Caco-2 (cell line): Measurements from ENCODE around the gene VKORC1. TPM values are rescaled to one million over a fixed set of nuclear protein-coding genes. Genes with fewer than 3 reads are reported as not detected.

Source experiments
- BruUV-seq: library from RNA; stranded (reverse); fragments of 400-500 nt; replicated peaks from 2 replicates; lab custom pipeline; 2021; lab: Mats Ljungman, UMichigan
- CTCF ChIA-PET: fragments of 300-600 bp; sonication (Branson Sonifier 250); formaldehyde crosslinking; loops from one replicate; lab custom pipeline; 2022; ENCODE audit warnings: antibody characterized with exemption; lab: Charles Lee
- POLR2A ChIA-PET: fragments of 300-600 bp; sonication (Branson Sonifier 250); formaldehyde crosslinking; loops from one replicate; lab custom pipeline; 2022; ENCODE audit warnings: antibody characterized with exemption; lab: Charles Lee
- DNase-seq, 2 experiments: peaks; one replicate each; pipeline versions ENCODE4 v3.0.0 to v3.0.0-alpha.2; 2020 to 2022
- H3K27me3 ChIP-seq: replicated peaks from 2 replicates; pipeline ENCODE4 v1.6.0; 2011; ENCODE audit warnings: low read length; ENCODE audit not compliant: control insufficient read depth, insufficient read depth
- H3K36me3 ChIP-seq: 2 replicates; pipeline ENCODE4 v1.5.1; 2011; ENCODE audit warnings: low read length; ENCODE audit not compliant: control insufficient read depth, insufficient read depth
- H3K4me1 ChIP-seq: fragments of 250-450 bp; sonication (Bioruptor Pico); 2 replicates; pipeline ENCODE4 v1.5.1; 2020; ENCODE audit warnings: mild to moderate bottlenecking
- H3K4me3 ChIP-seq: 2 replicates; pipeline ENCODE4 v1.5.1; 2011; ENCODE audit warnings: low read depth, mild to moderate bottlenecking, control low read depth, low read length
- H3K9me3 ChIP-seq: fragments of 250-450 bp; sonication (Bioruptor Pico); 2 replicates; pipeline ENCODE4 v1.5.1; 2020; ENCODE audit warnings: mild to moderate bottlenecking, moderate library complexity
- H3K27ac Mint-ChIP-seq: one replicate; pipeline ENCODE4 v1.8.0; 2022; ENCODE audit warnings: mixed read lengths; ENCODE audit not compliant: unreplicated experiment
- H3K27me3 Mint-ChIP-seq: one replicate; pipeline ENCODE4 v1.8.0; 2022; ENCODE audit warnings: mixed read lengths; ENCODE audit not compliant: insufficient read depth, unreplicated experiment
- H3K36me3 Mint-ChIP-seq: one replicate; pipeline ENCODE4 v1.8.0; 2022; ENCODE audit warnings: mild to moderate bottlenecking, mixed read lengths; ENCODE audit not compliant: insufficient read depth, unreplicated experiment
- H3K4me1 Mint-ChIP-seq: one replicate; pipeline ENCODE4 v1.8.0; 2022; ENCODE audit warnings: low read depth, mixed read lengths; ENCODE audit not compliant: unreplicated experiment
- H3K4me3 Mint-ChIP-seq: one replicate; pipeline ENCODE4 v1.8.0; 2022; ENCODE audit warnings: mild to moderate bottlenecking, moderate library complexity, mixed read lengths; ENCODE audit not compliant: unreplicated experiment
- H3K9me3 Mint-ChIP-seq: one replicate; pipeline ENCODE4 v1.8.0; 2022; ENCODE audit warnings: mixed read lengths; ENCODE audit not compliant: unreplicated experiment
- intact Hi-C: fragments of 100-400 bp; cut with micrococcal nuclease; formaldehyde crosslinking; loops from one replicate; pipeline ENCODE4 v1.10.0; 2022; ENCODE audit not compliant: unreplicated experiment
- total RNA-seq: library from RNA; stranded (reverse); gene quantifications from 2 replicates; pipeline ENCODE4 v1.2.3, GENCODE V29; 2022
- TF ChIP-seq, protein P1 (sequence below), 2 experiments: fragments of 200-600 bp in 1 of 2; IDR thresholded peaks; 1 replicate in 1 of 2; 2 replicates in 1 of 2; pipeline versions ENCODE4 v1.5.1 to v1.8.0; 2011 to 2022; ENCODE audit warnings: antibody characterized with exemption in 1 of 2, control low read depth in 1 of 2, inconsistent platforms in 1 of 2, low read depth in 1 of 2, low read length in 1 of 2, mild to moderate bottlenecking in 1 of 2, moderate library complexity in 1 of 2; ENCODE audit not compliant: insufficient read depth in 1 of 2, severe bottlenecking in 1 of 2, unreplicated experiment in 1 of 2

VKORC1 gene
- total RNA-seq, 1 experiment from 2014 or later, result 61.3 TPM

- Mint-ChIP-seq H3K36me3 (peaks cover 60% of the 10 kb centered on the region), H3K27me3 (no peaks in the 10 kb centered on the region), H3K9me3 (no peaks in the 10 kb centered on the region), H3K4me3 (no peak overlapping the region), H3K27ac (no peak overlapping the region), H3K4me1 (peaks cover 10% of the 10 kb centered on the region)
- TF ChIP-seq, protein P1, sequence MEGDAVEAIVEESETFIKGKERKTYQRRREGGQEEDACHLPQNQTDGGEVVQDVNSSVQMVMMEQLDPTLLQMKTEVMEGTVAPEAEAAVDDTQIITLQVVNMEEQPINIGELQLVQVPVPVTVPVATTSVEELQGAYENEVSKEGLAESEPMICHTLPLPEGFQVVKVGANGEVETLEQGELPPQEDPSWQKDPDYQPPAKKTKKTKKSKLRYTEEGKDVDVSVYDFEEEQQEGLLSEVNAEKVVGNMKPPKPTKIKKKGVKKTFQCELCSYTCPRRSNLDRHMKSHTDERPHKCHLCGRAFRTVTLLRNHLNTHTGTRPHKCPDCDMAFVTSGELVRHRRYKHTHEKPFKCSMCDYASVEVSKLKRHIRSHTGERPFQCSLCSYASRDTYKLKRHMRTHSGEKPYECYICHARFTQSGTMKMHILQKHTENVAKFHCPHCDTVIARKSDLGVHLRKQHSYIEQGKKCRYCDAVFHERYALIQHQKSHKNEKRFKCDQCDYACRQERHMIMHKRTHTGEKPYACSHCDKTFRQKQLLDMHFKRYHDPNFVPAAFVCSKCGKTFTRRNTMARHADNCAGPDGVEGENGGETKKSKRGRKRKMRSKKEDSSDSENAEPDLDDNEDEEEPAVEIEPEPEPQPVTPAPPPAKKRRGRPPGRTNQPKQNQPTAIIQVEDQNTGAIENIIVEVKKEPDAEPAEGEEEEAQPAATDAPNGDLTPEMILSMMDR (IDR thresholded peaks at IDR 0.05; ENCODE audit: insufficient read depth in 1 of 2, low read depth in 1 of 2, low read length in 1 of 2, severe bottlenecking in 1 of 2, unreplicated experiment in 1 of 2), result no peak
- intact Hi-C loops, result no loop called here
- no TSS peak for BruUV-seq
- Histone ChIP-seq H3K27me3 (no peaks in the 10 kb centered on the region), H3K4me3 (no peak overlapping the region), H3K36me3 (peaks cover 5% of the 10 kb centered on the region), H3K9me3 (no peaks in the 10 kb centered on the region), H3K4me1 (no peaks in the 10 kb centered on the region)
- no peak for DNase-seq
- ChIA-PET POLR2A (no interaction called here), CTCF (no interaction called here)
Observed at GRCh38 chr16:31120129-31120528, 25.5 kb upstream of the VKORC1 start.

DNA sequence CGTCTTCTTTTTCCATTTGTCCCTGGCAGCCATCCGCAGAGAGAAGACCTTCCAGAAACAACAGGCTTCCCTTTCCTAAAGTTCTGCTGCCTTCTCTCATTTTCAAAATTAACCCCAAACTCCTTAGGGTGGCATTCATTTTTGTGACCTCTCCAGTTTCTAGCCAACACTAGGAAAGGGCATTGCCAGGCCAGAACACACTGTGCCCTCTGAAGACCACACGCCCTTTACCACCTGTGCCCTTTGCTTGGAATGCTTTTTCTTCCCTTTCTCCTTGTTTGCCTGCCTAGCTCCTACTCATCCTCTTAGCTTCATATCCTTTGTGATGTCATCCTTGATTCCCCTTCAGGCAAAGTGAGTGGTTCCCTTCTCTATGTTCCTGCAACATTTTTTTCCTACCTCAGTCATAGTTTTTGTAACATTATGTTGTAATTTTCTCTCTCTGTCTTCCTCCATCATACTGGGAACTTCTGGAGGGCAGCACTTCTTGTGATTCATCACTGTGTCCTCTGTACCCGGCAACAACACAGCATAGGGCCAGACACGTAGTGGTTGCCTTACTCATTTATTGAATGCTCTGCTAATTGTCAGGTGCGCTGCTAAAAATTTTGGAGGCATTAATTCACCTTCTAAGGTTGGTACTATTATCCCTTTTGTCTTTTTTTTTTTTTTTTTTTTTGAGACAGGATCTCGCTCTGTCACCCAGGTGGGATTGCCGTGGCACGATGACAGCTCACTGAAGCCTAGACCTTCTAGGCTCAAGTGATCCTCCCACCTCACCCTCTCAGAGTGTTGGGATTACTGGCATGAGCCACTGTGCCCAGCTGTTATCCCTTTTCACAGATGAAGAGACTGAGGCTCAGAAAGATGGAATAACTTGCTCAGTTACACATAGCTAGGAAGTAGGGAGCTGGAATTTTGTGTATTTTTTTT lies 23.9 kb upstream of the VKORC1 start:
- BruUV-seq, result TSS peak; percentile 34
- ChIA-PET POLR2A (interaction anchor here (0.5 to 1.7 kb wide), 12 partner anchors 9 to 755 kb away, joined by 3 to 61 read pairs (median 21); partner anchors contain the start of genes ARMC5, FUS, PRSS8 and STX4), CTCF (interaction anchor here (1.0 to 1.7 kb wide), 4 partner anchors 13 to 134 kb away, joined by 6 to 43 read pairs (median 10); partner anchors contain the start of genes HSD3B7 and PRSS8)
- no peaks in the 10 kb centered on the region for H3K27me3 Mint-ChIP-seq
- TF ChIP-seq, protein P1 (IDR thresholded peaks at IDR 0.05; ENCODE audit: insufficient read depth in 1 of 2, low read depth in 1 of 2, low read length in 1 of 2, severe bottlenecking in 1 of 2, unreplicated experiment in 1 of 2), result no peak
- peaks cover 15% of the 10 kb centered on the region for H3K4me1 Mint-ChIP-seq
- peak overlapping the region; percentile 88 for H3K27ac Mint-ChIP-seq
- Histone ChIP-seq H3K27me3 (no peaks in the 10 kb centered on the region), H3K4me1 (peaks cover 13% of the 10 kb centered on the region), H3K4me3 (peak overlapping the region; percentile 55), H3K36me3 (peaks cover 5% of the 10 kb centered on the region), H3K9me3 (no peaks in the 10 kb centered on the region)
- intact Hi-C loops, result no loop called here
- H3K36me3 Mint-ChIP-seq, result peaks cover 54% of the 10 kb centered on the region
- H3K4me3 Mint-ChIP-seq, result peak overlapping the region; percentile 88
- no peaks in the 10 kb centered on the region for H3K9me3 Mint-ChIP-seq
- no peak for DNase-seq
